Thyroid gland (tissue), 4 donors: ENCODE measurements around the gene HEATR5A. TPM values are rescaled to one million over a fixed set of nuclear protein-coding genes. Genes with fewer than 3 reads are reported as not detected.
"Not testable (repeated sequence)": the region's sequence is repeated elsewhere in the genome, so short reads cannot be mapped to it uniquely, and the experiment has no call there.

Source experiments
- DNase-seq, 2 donors: peaks; one replicate each; pipeline ENCODE4 v3.0.0-alpha.2; 2019
- H3K27ac ChIP-seq, 3 donors: fragments of 200-600 bp; sonication (generic); 1 replicate in 2 of 3; 2 replicates in 1 of 3; pipeline ENCODE4 v1.5.1; 2016 to 2019; ENCODE audit warnings: mild to moderate bottlenecking in 1 of 3, moderate library complexity in 1 of 3
- H3K27me3 ChIP-seq: fragments of 200-600 bp; sonication (generic); one replicate; pipeline ENCODE4 v1.5.1; 2019
- H3K36me3 ChIP-seq, 2 donors: fragments of 200-600 bp; sonication (generic); one replicate each; pipeline ENCODE4 v1.5.1; 2016 to 2019
- H3K4me1 ChIP-seq, 2 donors: fragments of 200-600 bp; sonication (generic); one replicate each; pipeline ENCODE4 v1.5.1; 2017 to 2019
- H3K4me3 ChIP-seq, 3 donors: fragments of 200-600 bp; sonication (generic); replicated peaks in 1 of 3; 1 replicate in 2 of 3; 2 replicates in 1 of 3; pipeline ENCODE4 v1.5.1; 2016; ENCODE audit warnings: mild to moderate bottlenecking in 1 of 3
- H3K9me3 ChIP-seq: fragments of 200-600 bp; sonication (generic); one replicate; pipeline ENCODE4 v1.5.1; 2017
- POLR2A ChIP-seq, 2 donors: fragments of 450-650 bp; IDR thresholded peaks; one replicate each; pipeline ENCODE4 v1.6.1; 2017; ENCODE audit warnings: antibody characterized with exemption in 2 of 2, mild to moderate bottlenecking in 2 of 2, moderate library complexity in 1 of 2
- WGBS, 2 donors: methylation state at CpG; one replicate each; pipeline ENCODE4 v1.1.5; 2017; 5-methylcytosine and 5-hydroxymethylcytosine counted together
- intact Hi-C: fragments of 100-400 bp; cut with DNase I; formaldehyde crosslinking; loops from one replicate; pipeline ENCODE4 v1.15.1; 2023
- total RNA-seq, 4 donors: library from RNA; depleted of rRNA; stranded (reverse); fragments of >200 nt; gene quantifications; one replicate each; pipeline ENCODE4 v1.2.3, GENCODE V29; 2016
- TF ChIP-seq, protein P1 (sequence below), 6 experiments: fragments of 200-600 bp in 3 of 6; fragments of 450-650 bp in 3 of 6; sonication (generic) in 3 of 6; IDR thresholded peaks; one replicate each; pipeline ENCODE4 v1.5.1; 2016 to 2019; ENCODE audit warnings: antibody characterized with exemption in 6 of 6, mild to moderate bottlenecking in 2 of 6, inconsistent platforms in 1 of 6, moderate library complexity in 1 of 6

The HEATR5A gene
- total RNA-seq, 4 donors from 2014 or later, result 31.0 to 46.3 (median 40.5) TPM

DNA sequence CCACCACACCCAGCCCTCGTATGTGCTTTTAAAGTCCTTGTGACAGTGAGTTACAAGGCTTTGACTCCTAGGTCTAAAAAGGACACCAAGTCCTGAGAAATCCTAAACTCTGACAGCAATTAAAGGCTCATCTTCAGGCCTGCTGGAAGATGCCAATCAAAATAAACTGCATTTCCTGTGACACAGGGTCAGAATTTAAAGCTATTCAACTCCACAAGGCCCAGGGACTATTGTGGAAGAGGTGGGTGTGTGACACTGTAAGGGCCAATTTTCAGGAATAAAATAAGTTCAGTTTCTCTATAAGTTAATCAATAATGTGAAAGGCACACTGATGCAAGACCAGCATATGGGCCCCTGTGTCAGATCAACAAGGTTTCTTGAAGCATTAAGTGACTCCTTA lies 143.3 kb downstream of the HEATR5A start:
- Histone ChIP-seq H3K27ac (no peak overlapping the region), H3K9me3 (no peaks in the 10 kb centered on the region), H3K4me1 (no peaks in the 10 kb centered on the region), H3K36me3 (no peaks in the 10 kb centered on the region), H3K27me3 (no peaks in the 10 kb centered on the region), H3K4me3 (no peak overlapping the region)
- TF ChIP-seq POLR2A (IDR thresholded peaks at IDR 0.05), result no peak
- TF ChIP-seq, protein P1, sequence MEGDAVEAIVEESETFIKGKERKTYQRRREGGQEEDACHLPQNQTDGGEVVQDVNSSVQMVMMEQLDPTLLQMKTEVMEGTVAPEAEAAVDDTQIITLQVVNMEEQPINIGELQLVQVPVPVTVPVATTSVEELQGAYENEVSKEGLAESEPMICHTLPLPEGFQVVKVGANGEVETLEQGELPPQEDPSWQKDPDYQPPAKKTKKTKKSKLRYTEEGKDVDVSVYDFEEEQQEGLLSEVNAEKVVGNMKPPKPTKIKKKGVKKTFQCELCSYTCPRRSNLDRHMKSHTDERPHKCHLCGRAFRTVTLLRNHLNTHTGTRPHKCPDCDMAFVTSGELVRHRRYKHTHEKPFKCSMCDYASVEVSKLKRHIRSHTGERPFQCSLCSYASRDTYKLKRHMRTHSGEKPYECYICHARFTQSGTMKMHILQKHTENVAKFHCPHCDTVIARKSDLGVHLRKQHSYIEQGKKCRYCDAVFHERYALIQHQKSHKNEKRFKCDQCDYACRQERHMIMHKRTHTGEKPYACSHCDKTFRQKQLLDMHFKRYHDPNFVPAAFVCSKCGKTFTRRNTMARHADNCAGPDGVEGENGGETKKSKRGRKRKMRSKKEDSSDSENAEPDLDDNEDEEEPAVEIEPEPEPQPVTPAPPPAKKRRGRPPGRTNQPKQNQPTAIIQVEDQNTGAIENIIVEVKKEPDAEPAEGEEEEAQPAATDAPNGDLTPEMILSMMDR (IDR thresholded peaks at IDR 0.05), result no peak
- no peak for DNase-seq
- intact Hi-C loops, result no loop called here
- 100% methylated on average over 1 of the region's 1 CpG for WGBS, 2 donors

DNA sequence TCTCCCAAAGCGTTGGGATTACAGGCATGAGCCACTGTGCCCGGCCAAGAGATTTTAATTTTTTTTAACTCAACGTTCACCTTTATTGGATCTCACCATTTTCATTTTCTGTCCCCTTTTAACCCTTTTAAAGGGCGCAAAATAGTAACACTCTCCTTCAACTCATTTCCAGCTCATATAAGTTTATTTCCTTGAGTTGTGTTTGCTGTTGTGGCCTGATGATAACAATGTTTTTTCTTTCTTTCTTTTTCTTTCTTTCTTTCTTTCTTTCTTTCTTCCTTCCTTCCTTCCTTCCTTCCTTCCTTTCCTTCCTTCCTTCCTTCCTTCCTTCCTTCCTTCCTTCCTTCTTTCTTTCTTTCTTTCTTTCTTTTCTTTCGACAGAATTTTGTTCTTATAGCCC lies 143.9 kb downstream of the HEATR5A start:
- H3K36me3 ChIP-seq, H3K4me3 ChIP-seq, DNase-seq, H3K27ac ChIP-seq, H3K27me3 ChIP-seq, H3K9me3 ChIP-seq, H3K4me1 ChIP-seq, intact Hi-C loops: not testable (repeated sequence)
- 74 to 88% methylated on average over 5 of the region's 5 CpGs for WGBS, 2 donors

DNA sequence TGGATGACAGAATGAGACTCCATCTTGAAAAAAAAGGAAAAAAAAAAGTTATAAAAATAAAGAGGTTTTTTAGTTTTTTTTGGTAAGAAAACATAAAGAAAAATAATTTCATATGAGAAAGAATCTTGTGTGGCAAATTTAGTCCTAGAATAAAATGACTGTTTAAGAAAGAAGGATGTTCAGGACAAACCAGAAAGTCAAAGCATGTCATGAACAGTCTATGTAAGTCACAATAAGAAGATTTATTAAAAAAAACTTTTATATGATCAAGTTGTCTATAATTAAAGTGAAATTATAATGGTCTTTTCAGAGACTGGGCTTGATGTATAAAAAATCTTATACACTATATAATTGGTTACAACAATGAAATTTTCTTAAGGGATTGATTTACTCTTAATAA lies 144.6 kb downstream of the HEATR5A start:
- Histone ChIP-seq H3K27ac (no peak overlapping the region), H3K27me3 (no peaks in the 10 kb centered on the region), H3K4me3 (no peak overlapping the region), H3K36me3 (no peaks in the 10 kb centered on the region), H3K9me3 (no peaks in the 10 kb centered on the region), H3K4me1 (no peaks in the 10 kb centered on the region)
- TF ChIP-seq POLR2A (IDR thresholded peaks at IDR 0.05), result no peak
- TF ChIP-seq, protein P1 (IDR thresholded peaks at IDR 0.05), result no peak
- no peak for DNase-seq
- intact Hi-C loops, result no loop called here

DNA sequence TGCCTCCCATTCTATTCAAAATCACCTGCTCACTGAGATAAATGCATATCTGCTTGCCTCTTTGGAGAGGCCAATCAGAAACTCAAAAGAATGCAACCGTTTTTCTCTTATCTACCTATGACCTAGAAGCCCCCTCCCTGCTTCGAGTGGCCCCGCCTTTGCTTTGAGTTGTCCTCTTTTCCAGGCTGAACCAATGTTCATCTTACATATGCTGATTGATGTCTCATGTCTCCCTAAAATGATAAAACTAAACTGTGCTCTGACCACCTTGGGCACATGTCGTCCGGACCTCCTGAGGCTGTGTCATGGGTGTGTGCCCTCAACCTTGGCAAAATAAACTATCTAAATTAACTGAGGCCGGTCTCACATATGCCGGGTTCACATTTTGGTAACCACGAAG lies 148.7 kb downstream of the HEATR5A start:
- Histone ChIP-seq H3K4me1 (peaks cover 0 to 3% of the 10 kb centered on the region in 2 donors), H3K27ac (no peak overlapping the region), H3K4me3 (no peak overlapping the region), H3K27me3 (no peaks in the 10 kb centered on the region), H3K9me3 (no peaks in the 10 kb centered on the region), H3K36me3 (no peaks in the 10 kb centered on the region)
- TF ChIP-seq, protein P1 (IDR thresholded peaks at IDR 0.05), result no peak
- no peak for TF ChIP-seq POLR2A (IDR thresholded peaks at IDR 0.05)
- DNase-seq, result no peak
- intact Hi-C loops, result no loop called here
- WGBS, 2 donors, result 97% methylated on average over 8 of the region's 8 CpGs

DNA sequence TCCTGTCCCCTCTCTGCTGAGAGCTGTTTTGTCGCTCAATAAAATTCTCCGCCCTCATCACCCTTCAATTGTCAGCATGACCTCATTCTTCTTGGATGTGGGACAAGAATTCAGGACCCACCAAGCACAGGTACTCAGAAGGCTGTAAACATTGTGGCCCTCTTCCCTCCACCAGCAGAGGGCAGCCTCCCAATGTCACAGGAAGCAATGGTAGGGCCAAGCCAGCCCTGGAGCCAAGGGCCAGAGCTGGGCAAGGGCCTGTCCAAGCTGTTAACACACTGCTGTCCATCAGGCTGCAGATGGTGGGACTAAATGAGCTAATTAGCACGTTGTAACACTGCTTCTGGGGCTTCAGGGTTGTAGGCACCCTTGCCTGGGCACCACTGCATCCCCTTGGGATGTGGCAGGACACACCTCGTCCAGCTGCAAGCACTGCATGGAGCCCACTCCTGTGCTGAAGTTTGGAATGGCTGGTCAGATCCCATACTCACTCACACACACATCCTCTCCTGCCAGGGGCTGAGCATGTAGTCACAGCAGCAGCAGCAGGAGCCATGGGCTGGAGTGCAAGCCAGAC lies 150.1 kb downstream of the HEATR5A start:
- H3K4me3 ChIP-seq, result no peak overlapping the region
- no peaks in the 10 kb centered on the region for H3K27me3 ChIP-seq
- WGBS, 2 donors, result 79 to 83% methylated on average over 4 of the region's 4 CpGs
- TF ChIP-seq, protein P1 (IDR thresholded peaks at IDR 0.05), result no peak
- no peak for TF ChIP-seq POLR2A (IDR thresholded peaks at IDR 0.05)
- no peaks in the 10 kb centered on the region for H3K9me3 ChIP-seq
- H3K36me3 ChIP-seq, result no peaks in the 10 kb centered on the region
- intact Hi-C loops, result no loop called here
- peaks cover 3 to 11% of the 10 kb centered on the region in 2 donors for H3K4me1 ChIP-seq
- no peak for DNase-seq
- no peak overlapping the region for H3K27ac ChIP-seq
